GM21717 (cell line): ENCODE results near the gene GPATCH8.
"Not testable (repeated sequence)": the region's sequence is repeated elsewhere in the genome, so short reads cannot be mapped to it uniquely, and the experiment has no call there.

Experiments
- ATAC-seq: cut with Tn5 transposase; IDR thresholded peaks from one replicate; pipeline ENCODE4 v1.9.1; 2021; ENCODE audit warnings: mild to moderate bottlenecking, moderate library complexity; ENCODE audit not compliant: unreplicated experiment

Gene GPATCH8

DNA sequence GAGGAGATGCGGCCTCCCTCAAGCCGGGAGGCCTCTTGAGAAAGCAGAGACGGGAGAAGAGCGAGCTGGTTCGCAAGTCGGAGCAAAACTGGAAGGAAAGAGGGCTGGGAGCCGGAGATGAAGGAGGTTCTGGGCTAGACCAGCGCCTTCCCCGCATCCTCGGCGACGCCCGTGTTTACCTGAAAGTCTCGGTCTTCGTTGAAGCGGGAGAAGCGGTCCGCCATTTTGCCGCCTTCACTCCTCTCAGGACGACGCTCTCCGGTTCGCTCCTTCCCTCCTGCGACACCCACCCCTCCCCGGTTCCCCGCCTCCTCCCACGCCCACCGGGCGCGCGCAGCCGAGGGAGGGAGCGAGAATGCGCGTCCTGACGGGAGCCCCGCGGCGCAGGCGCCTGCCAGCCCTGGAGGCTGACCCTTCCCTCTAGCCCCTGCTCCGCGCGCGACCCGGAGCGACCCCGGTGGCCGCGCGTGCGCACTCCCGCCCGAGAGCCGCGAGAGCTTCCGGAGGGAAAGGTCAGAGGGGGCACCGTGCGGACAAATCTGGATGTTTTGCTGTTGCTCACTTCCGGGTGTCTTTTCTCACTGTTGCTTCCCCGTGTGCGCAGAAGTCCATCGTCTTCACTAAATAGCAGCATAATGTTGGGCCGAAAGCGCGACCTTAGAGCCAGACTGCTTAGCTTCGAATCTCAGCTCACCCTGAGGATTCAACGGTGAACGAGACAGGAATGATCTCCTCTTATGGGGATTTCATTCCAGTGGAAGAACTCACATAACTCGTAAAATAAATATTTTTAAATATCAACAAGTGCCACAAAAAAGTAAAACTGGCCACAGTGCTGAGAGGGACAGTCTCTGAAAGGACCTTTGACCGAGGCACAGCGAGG, at the start of gene GPATCH8:
GPATCH8 (minus strand) TSS at position 260 of the 883 bp plus-strand sequence; CDS start at position 224, 36 bp downstream.
- peak; percentile 69 for ATAC-seq

DNA sequence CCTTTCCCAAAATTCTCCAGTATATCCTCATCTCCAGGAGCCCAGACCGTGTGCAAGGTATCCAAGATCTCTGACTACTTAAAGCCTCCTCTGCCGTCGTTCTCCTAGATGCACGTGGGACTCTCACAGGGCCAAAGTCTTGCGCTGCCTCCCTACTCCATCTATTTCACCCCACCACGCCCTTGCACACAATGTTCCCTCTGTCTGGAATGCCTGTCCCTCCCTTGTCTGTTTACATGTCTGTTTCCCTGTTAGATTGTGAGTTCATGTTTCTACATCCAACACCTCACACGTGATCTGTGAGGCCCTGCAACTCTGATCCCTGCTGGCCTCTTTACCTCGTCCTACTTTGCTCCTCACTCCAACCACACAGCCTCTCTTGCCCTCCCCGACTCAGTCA, 49.2 kb upstream of the GPATCH8 start:
- no peak for ATAC-seq

DNA sequence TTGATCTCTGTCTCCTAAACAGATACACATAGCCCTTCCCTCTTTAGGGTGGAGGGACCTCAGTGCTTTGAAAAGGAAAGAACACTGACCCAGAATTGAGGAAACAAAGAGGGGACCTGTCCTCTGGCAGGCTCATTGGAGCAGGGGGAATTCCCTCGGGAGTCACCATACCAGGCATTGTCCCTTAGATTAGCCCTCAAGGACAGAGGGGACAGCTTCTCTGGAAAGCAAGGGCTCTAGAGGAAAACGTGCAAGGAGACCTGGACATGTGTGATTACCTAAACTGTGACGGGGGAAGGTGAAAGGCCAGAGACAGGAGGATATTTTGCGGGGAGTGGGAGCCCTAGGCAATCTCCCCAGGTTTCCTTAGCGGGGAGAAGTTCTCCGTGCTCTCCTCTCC, 46.5 kb upstream of the GPATCH8 start:
- no peak for ATAC-seq

DNA sequence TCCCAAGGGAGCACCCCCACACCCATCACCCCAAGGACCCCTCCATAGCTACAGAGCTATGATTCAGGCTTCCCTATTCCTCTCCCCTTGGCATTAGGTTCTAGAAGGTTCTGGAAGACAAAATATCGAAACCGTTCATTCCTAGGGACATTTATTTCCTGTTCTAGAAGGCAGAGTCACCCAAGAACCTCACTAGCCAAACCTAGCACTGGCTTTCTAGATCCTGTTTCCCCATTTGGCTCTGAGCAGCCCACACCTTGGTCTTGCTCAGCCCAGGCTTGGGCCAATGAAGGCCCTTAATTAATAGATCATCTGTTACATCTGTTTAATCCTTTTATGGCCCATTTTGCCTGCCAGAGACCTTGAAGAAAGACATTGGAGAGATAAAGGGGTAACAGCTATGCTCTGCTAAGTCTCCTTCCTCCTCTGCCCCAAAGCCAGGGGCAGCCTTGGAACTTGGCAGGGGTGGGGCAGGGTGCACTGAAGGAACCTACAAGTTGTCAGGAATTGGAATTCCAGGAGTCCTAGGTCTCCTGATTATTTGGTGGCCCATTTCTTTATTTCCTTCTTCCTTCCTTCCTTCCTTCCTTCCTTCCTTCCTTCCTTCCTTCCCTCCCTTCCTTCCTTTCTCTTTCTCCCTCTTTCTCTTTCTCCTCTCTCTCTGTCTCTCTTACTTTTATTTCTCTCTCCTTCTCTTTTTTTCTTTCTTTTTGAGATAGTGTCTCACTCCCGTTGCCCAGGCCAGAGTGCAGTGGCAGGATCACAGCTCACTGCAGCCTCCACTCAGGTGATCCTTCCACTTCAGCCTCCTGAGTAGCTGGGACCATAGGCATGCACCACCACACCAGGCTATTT, 45.4 kb upstream of the GPATCH8 start:
- no peak for ATAC-seq

DNA sequence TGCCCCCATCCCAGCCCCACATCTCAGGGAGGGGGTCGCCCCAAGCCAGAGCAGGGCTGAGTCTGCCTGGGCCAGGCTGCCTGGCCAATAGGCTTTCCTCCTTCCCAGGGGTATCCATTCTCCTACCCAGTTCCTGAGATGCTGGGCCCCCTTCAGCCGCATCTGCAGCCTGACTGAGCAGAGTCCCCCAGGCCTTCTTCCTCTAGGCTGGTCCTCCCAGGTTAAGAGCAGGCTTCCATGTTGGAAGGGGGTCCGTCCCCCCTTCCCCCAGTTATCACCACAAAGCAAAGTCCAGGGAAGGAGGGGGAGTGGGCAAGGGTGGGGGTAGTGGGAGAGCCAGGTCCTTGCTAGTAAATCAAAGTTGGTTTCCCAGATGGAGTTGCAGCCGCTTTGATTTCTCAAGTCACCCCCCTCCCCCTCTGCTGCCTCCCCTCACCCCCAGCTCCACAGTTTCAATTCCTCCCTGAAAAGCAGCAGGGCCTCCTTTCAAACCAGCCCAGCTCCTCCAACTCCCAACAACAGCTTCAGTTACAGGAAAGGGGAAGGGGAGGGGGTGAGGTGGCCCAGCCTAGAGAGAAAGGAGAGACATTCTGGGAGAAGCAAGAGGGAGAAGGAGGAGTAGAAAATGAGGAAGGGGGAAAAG, 44.5 kb upstream of the GPATCH8 start:
- no peak for ATAC-seq

DNA sequence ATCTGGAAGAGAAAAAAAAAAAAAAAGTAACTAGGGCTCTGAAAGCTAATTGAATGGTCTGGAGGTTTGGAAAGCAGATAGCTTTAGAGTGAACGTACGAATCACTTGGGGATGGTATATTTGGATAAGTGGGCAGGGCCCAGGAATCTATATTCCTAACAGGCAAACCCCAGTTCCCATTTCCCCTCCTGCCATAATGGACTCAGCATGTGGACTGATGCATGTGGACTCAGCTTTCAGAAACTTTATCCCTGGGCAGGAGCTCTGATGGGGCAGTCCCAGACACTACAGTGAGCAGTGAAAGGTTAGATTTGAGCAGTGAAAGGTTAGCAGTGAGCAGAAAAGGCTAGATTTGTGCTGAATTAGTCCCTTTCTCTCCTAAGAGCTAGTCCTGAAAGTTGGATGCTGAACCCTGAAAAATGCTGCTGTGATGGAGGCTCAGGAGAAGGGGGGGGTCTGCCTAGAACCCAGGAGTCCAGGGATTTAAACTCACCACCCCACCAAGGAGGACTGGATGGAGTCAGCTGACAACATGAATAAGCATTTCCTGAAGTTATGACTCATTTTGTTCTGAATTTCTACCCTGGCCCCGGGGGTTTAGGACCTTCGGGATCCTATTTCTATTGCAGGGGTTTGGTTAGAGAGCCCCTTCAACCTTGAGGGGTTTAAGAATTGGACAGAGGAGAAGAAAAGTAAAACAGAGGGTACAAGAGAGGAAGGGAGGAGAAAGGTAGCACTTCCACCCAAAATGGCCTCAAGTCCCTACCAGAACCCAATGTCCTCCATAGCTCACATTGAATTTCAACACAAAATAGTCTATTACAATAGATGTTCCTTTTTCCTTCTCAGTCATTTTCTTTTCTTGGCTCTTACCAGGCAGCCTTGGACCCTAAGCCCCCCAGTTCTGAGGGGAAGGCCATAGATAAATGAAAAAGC, 43.7 kb upstream of the GPATCH8 start:
- no peak for ATAC-seq

DNA sequence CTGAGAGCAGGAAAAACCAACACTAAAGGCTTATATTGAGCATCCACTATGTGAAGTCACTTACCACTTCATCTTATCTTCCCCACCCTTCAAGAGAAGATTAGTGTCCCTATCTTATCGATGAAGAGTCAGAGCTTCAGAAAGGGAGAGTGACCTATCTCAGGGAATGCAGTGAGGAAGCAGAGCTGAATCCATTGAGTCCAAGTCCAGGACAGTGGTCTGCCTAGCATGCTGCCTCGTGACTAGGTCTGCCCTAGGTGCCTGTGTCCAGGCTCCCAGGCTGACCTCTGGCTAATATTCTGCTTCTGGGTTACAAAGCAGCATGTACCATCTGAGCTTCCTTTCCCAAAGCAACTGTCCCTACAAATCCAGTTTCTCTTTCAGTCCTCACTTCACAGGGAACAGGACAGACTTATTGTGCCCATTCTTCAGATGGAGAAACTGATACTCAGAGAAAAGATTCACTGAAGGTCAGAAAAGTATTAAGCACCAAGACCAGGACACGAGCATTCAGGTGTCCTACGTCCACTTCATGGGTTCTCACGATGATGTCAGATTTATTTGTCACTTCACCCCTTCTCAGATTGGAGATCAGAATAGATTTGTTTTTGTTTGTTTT, 40.8 kb upstream of the GPATCH8 start:
- ATAC-seq, result no peak

DNA sequence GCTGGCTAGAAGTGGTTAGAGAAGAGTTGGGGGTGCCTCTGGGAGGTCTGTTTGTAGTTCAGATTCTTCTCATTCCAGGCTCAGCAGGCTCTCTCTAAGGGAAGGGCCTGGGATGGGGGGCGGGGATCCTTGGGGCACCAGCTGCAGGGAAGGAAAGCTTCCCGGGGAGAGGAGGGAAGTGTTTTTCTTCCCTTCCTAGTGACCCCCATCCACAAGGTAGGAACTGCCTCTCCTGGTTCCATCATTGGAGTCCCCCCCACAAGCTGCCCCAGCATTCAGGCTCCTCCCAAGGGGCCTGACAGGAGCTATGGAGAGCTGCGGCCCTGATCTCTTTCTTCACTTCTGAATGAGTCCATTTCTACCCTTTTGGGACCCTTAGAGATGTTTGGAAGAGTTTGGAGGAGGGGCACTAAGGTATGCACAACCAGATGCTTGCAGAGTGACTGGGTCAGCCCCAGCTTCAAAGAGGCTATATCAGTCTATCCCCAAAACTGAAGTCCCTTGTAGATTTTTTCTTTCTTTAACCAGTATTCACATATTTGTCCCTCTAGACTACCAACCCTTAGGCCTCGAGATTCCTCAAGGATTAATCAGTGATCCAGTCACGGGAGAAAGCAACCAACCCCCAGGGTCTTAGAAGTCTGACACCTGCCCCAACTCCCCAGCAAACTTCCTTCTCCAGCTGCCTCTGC, 40.2 kb upstream of the GPATCH8 start:
- ATAC-seq, result no peak

DNA sequence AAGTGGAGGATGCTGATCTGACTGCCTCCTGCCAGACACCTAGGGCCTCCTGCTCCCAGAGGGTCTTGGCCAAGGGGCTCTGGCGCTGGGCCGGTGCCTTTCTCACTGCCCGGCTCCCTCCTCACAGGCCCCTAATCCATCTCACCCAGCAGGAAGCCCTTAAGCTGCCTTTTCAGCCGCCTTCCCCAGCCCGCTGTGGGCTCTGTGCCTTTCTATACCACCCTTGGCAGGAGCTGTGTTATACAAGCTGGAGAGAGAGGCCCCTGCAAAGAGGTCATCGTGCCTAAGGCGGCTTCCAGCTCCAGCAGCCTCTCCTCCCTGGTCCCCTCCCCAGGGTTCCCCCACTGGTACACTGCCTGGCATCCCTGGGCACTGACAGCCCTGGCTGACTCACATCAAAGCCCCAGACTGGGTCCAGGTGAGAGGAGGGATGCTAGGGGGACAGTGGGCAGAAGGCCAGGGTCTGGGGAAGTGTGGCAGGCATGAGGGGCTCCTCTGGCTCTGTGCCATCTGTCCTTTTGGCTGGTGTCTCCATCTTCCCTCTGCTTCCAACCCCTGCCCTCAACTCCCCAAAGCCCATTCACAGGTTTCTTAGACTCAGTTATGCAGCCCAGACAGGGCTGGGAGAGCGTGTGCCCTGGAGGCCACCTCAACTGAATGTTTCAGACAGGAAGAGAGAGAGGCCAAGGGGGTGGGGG, 38.8 kb upstream of the GPATCH8 start:
- ATAC-seq, result no peak

DNA sequence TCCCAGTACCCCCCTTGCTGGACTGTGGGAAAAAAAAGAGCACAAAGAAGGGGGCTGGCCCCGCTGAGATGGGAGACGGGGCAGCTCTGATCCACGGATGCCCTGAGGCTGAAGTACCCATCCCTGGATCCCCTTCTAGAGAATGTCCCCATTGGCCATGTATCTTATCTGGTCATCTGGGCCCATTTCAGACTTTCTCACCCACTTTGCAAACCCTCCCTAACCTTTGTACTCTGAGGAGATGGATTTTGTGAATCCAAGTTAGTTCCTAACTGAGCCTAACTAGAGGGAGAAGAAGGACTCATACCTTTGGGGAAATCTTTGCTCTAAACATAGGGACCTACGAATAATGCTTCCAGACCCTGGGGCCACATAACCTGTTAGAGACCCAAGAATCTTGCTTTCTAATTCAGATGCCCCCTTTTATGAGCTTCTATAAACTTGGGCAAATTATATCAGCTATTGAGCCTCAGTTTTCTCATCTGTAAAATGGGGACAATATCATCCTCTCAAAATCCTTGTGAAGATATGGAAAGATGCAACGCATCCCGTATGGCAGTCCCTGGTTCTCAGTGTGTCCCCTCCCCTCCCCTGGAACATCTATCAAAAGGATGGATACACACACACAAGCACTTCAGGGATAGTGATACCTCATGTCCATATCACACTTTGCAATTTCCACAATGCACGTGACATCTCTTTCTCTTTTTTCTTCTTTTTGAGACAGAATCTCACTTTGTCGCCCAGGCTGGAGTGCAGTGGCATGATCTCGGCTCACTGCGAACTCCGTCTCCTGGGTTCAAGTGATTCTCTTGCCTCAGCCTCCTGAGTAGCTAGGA, 37.3 kb upstream of the GPATCH8 start:
- ATAC-seq, result no peak

DNA sequence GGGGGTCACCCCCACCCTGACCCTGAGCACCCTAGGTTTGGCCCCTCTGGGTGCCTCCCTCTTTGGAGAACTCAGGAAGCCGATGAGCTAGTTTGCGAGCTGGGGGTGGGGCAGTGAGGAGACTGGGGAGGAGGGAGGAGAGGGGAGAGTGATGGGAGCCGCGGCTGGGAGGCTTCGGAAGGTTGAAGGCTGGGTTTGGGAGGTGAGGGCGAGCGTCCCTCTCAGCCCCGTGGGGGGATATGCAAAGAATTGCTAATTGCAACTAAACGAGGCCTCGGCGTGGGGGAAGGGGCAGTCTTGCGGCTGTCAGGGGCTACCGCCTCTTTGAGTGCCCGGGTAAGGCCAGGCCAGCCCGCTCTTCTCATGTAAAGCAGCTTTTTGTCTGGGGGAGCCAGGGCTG, 36.5 kb upstream of the GPATCH8 start:
- ATAC-seq, result no peak

DNA sequence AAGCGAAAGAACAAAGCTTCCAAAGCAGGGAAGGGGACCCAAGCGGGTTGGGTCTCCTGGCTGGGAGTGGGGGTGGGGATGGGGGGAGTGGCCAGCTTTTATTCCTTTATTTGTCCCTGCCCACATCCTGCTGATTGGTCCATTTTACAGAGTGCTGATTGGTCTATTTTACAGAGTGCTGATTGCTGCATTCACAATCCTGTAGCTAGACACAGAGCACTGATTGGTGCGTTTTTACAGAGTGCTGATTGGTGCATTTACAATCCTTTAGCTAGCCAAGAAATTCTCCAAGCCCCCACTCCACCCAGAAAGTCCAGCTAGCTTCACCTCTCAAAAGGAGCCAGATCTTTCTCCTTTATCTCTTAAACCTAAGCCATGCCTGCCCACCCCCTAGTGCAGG, 34.7 kb upstream of the GPATCH8 start:
- not testable (repeated sequence) for ATAC-seq

DNA sequence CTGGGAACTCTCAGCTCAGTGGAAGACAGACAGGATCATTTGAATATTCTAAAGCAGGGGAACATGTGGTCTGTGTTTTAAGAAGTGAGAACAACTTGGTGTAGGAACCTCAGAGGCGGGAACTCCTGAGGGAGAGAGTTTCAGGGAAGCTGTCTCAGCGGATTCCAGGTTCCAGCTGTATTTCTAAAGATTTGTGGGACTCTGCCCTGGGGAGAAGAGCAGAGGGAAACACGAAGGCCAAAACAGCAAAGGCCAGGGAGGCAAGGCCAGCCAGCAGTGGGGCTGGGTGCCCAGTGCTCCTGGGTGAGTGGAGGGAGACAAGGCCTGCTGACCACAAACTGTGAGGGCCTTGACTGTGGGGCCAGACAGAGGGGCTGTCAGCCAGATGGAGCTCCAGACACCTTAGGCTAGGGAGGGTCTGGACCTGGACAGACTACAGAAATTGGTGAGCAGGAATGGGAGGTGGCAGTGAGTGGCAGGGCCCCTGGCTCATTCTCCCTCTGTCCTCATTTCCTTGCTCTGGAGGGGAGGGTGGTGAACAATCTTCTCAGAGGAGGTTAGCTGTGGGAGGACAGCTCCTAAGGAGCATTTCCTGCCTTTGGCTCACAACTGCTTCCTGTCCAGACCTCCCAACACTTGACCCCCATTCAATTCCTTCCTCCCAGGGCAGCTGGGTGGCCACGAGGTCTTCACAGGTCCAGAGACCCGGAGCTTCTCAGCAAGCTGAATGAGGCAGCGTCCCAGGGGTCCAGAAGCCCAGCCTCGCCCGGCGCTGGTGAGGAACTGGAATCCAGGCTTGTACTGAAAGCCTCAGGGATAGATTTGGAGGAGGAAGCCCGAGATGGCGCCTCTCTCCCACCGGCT, 33.1 kb upstream of the GPATCH8 start:
- ATAC-seq, result no peak

DNA sequence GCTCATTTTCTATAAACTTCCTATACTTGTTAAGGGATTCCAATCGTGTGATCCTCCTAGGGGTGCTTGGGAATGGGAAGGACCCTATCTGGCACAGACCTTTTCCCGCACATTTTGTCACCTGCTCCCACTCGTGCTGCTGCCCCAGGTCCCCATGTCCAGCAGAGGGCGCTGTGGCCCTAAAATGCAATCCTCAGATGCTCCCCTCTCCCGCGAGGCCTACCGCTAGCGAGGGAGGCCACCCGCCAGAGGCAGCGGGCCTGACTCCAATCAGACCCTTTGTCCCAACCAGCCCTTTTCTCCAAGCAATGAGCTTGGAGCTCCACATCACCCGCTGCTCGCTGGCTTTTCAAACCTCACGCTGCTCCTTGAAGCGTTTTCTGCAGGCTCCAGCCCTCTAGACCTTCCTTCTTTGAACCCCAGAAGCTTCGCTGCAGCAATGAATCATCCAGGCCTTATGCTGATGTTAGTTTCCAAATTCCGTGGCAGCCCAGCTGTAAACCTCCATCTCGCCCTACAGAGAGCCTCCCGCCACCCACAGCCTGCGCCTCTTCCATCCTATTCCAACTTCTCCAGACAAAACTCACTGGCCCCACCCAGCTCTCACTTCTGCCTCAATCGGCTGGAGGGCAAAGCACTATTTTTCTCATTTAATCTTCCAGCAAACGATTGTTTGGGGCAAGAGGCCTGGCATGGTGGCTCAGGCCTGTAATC, 30.5 kb upstream of the GPATCH8 start:
- ATAC-seq, result no peak

DNA sequence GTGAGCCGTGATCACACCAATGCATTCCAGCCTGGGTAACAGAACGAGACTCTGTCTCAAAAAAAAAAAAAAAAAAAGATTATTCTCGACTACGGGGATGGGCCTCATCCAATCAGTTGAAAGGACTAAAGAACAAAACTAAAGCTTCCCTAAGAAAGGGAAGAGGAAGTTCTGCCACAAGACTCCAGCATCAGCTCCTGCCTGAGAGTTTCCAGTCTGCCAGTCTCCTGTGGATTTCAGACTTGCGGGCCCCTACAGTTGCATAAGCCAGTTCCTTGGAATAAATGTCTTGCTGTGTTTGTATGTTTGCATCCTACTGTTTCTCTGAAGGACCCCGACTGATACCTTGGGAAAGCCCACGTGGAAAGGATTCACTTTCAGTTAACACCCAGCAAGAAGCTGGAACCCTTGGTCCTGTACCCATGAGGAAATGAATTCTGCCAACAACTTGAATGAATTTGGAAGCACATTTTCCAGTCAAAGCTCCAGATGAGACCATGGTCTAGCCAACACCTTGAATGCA, 27.8 kb upstream of the GPATCH8 start:
- ATAC-seq, result no peak

DNA sequence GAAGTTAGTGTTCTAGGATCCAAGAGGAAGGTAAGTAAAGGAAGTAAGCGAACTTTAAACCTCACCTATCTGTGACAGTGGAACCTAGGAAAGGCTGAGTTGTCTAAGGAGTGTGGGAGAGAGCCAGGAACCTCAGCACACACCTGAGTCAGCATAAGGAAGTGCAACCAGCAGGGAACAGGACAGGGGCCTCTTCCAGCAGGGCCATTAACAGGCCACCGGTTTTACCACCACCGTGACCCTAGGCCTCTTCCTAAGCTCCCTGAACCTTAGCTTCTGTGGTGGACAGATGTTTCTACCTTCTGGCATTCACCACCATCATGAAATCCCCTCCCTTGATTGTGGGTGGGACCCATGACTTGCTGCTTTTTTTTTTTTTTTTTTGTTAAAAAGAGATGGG, 26.7 kb upstream of the GPATCH8 start:
- ATAC-seq, result no peak
